HG02798 (cell line): ENCODE measurements around the gene SPG11.
"Not testable (repeated sequence)": the region's sequence is repeated elsewhere in the genome, so short reads cannot be mapped to it uniquely, and the experiment has no call there.

Experiments
- ATAC-seq: cut with Tn5 transposase; IDR thresholded peaks from one replicate; pipeline ENCODE4 v1.9.1; 2021; ENCODE audit warnings: mild to moderate bottlenecking; ENCODE audit not compliant: unreplicated experiment, poor library complexity

SPG11 gene

GRCh38 chr15:44636976-44637375, 26.5 kb downstream of the SPG11 start:
- no peak for ATAC-seq

GRCh38 chr15:44633603-44634002, 29.9 kb downstream of the SPG11 start:
- ATAC-seq, result no peak

- not testable (repeated sequence) for ATAC-seq
These were observed 38.2 kb downstream of the SPG11 start for GRCh38 chr15:44625286-44625685.

GRCh38 chr15:44623178-44623577, 40.3 kb downstream of the SPG11 start:
- no peak for ATAC-seq

- ATAC-seq, result no peak
These were observed 43.4 kb downstream of the SPG11 start for GRCh38 chr15:44620081-44620480.

GRCh38 chr15:44616974-44617373, 46.5 kb downstream of the SPG11 start:
- no peak for ATAC-seq

GRCh38 chr15:44606740-44607139, 56.7 kb downstream of the SPG11 start:
- no peak for ATAC-seq

- ATAC-seq, result no peak
These were observed 60.3 kb downstream of the SPG11 start for GRCh38 chr15:44603126-44603525.

- ATAC-seq, result no peak
These were observed 64.6 kb downstream of the SPG11 start for GRCh38 chr15:44598892-44599291.

GRCh38 chr15:44598066-44598465, 65.4 kb downstream of the SPG11 start:
- no peak for ATAC-seq

- no peak for ATAC-seq
These were observed 66.9 kb downstream of the SPG11 start for GRCh38 chr15:44596511-44597010.

- ATAC-seq, result peak; percentile 57
These were observed 67.6 kb downstream of the SPG11 start for GRCh38 chr15:44595656-44596510.

GRCh38 chr15:44595246-44595645, 68.2 kb downstream of the SPG11 start:
- ATAC-seq, result no peak

- ATAC-seq, result no peak
These were observed 70.3 kb downstream of the SPG11 start for GRCh38 chr15:44593042-44593736.

GRCh38 chr15:44591326-44591725, 72.1 kb downstream of the SPG11 start:
- no peak for ATAC-seq

- ATAC-seq, result no peak
These were observed 74.9 kb downstream of the SPG11 start for GRCh38 chr15:44588541-44588940.

GRCh38 chr15:44585633-44586032, 77.8 kb downstream of the SPG11 start:
- no peak for ATAC-seq

- ATAC-seq, result no peak
These were observed 79.2 kb downstream of the SPG11 start for GRCh38 chr15:44584162-44584749.

- no peak for ATAC-seq
These were observed 83.4 kb downstream of the SPG11 start for GRCh38 chr15:44580105-44580504.

GRCh38 chr15:44574734-44575133, 88.7 kb downstream of the SPG11 start:
- no peak for ATAC-seq

- ATAC-seq, result no peak
These were observed 90.1 kb downstream of the SPG11 start for GRCh38 chr15:44573386-44573785.
